Measurements from ENCODE around the gene RASAL2. TPM values are rescaled to one million over a fixed set of nuclear protein-coding genes. Genes with fewer than 3 reads are reported as not detected.

Gene RASAL2
- total RNA-seq, 8 experiments from 2014 or later = 8.0 to 36.6 (median 23.7) TPM

GRCh38 chr1:178127482-178128191 is 33.7 kb downstream of the RASAL2 start:
- Histone ChIP-seq H3K4me3 (no peak overlapping the region), H3K27ac (no peak overlapping the region), H3K4me1 (replicated peaks in 1 of 2) (peaks cover 0 to under 1% of the 10 kb centered on the region in 2 donors)
- in situ Hi-C loops (cut with MboI; ENCODE audit: low pct_unique_long_range_greater_than_20kb in 2 of 9, low sequenced_read_pairs in 9 of 9, unreplicated experiment in 9 of 9) = no loop called here
- 52 to 100% (median 89%) methylated on average over 2 of the region's 2 CpGs; no CpG with 5 or more reads in 3 of the 10 experiments for WGBS, 10 experiments
- ATAC-seq (replicated peaks in 6 of 8) = no peak

- Histone ChIP-seq H3K27ac (no peak overlapping the region), H3K4me3 (no peak overlapping the region), H3K4me1 (replicated peaks in 1 of 2) (no peaks in the 10 kb centered on the region)
- 69 to 100% (median 93%) methylated on average over 1 to 3 of the region's 3 CpGs for WGBS, 10 experiments
- ATAC-seq (replicated peaks in 6 of 8) = peak in 1 of 8 experiments; percentile 52
- in situ Hi-C loops (cut with MboI; ENCODE audit: low pct_unique_long_range_greater_than_20kb in 2 of 9, low sequenced_read_pairs in 9 of 9, unreplicated experiment in 9 of 9) = no loop called here
These were observed 39.5 kb downstream of the RASAL2 start for GRCh38 chr1:178133239-178133989.

GRCh38 chr1:178134061-178134460 is 40.2 kb downstream of the RASAL2 start:
- peak in 3 of 8 experiments; percentile 25 to 56 (median 55) for ATAC-seq (replicated peaks in 6 of 8)
- Histone ChIP-seq H3K27ac (no peak overlapping the region), H3K4me1 (replicated peaks in 1 of 2) (no peaks in the 10 kb centered on the region), H3K4me3 (no peak overlapping the region)
- in situ Hi-C loops (cut with MboI; ENCODE audit: low pct_unique_long_range_greater_than_20kb in 2 of 9, low sequenced_read_pairs in 9 of 9, unreplicated experiment in 9 of 9) = no loop called here
- 0 to 100% (median 90%) methylated on average over 1 to 2 of the region's 2 CpGs; no CpG with 5 or more reads in 5 of the 10 experiments for WGBS, 10 experiments

GRCh38 chr1:178137238-178137637 is 43.3 kb downstream of the RASAL2 start:
- Histone ChIP-seq H3K27ac (no peak overlapping the region), H3K4me1 (replicated peaks in 1 of 2) (no peaks in the 10 kb centered on the region), H3K4me3 (no peak overlapping the region)
- in situ Hi-C loops (cut with MboI; ENCODE audit: low pct_unique_long_range_greater_than_20kb in 2 of 9, low sequenced_read_pairs in 9 of 9, unreplicated experiment in 9 of 9) = no loop called here
- 7 to 100% (median 52%) methylated on average over 1 to 2 of the region's 2 CpGs for WGBS, 10 experiments
- ATAC-seq (replicated peaks in 6 of 8) = no peak

GRCh38 chr1:178142806-178143205 is 48.9 kb downstream of the RASAL2 start:
- in situ Hi-C loops (cut with MboI; ENCODE audit: low pct_unique_long_range_greater_than_20kb in 2 of 9, low sequenced_read_pairs in 9 of 9, unreplicated experiment in 9 of 9) = no loop called here
- peaks cover 0 to 4% of the 10 kb centered on the region in 2 donors for H3K4me1 ChIP-seq (replicated peaks in 1 of 2)
- H3K27ac ChIP-seq = no peak overlapping the region
- ATAC-seq (replicated peaks in 6 of 8) = no peak
- WGBS, 10 experiments = 60 to 100% (median 94%) methylated on average over 1 to 3 of the region's 4 CpGs
- no peak overlapping the region for H3K4me3 ChIP-seq

GRCh38 chr1:178143730-178144690 is 50.1 kb downstream of the RASAL2 start:
- 46 to 100% (median 95%) methylated on average over 1 to 2 of the region's 2 CpGs for WGBS, 10 experiments
- Histone ChIP-seq H3K4me3 (no peak overlapping the region), H3K4me1 (replicated peaks in 1 of 2) (peaks cover 0 to 4% of the 10 kb centered on the region in 2 donors), H3K27ac (no peak overlapping the region)
- peak in 1 of 8 experiments; percentile 56 for ATAC-seq (replicated peaks in 6 of 8)
- in situ Hi-C loops (cut with MboI; ENCODE audit: low pct_unique_long_range_greater_than_20kb in 2 of 9, low sequenced_read_pairs in 9 of 9, unreplicated experiment in 9 of 9) = no loop called here

- no peak for ATAC-seq (replicated peaks in 6 of 8)
- WGBS, 10 experiments = 43 to 100% (median 90%) methylated on average over 1 of the region's 1 CpG; no CpG with 5 or more reads in 1 of the 10 experiments
- H3K4me1 ChIP-seq (replicated peaks in 1 of 2) = peaks cover 0 to 4% of the 10 kb centered on the region in 2 donors
- no peak overlapping the region for H3K4me3 ChIP-seq
- no peak overlapping the region for H3K27ac ChIP-seq
- in situ Hi-C loops (cut with MboI; ENCODE audit: low pct_unique_long_range_greater_than_20kb in 2 of 9, low sequenced_read_pairs in 9 of 9, unreplicated experiment in 9 of 9) = no loop called here
These were observed 51.7 kb downstream of the RASAL2 start for GRCh38 chr1:178145605-178146004.

GRCh38 chr1:178146436-178146835 is 52.5 kb downstream of the RASAL2 start:
- 78 to 100% (median 86%) methylated on average over 2 of the region's 2 CpGs; no CpG with 5 or more reads in 2 of the 10 experiments for WGBS, 10 experiments
- Histone ChIP-seq H3K4me1 (replicated peaks in 1 of 2) (peaks cover 0 to 4% of the 10 kb centered on the region in 2 donors), H3K4me3 (no peak overlapping the region), H3K27ac (no peak overlapping the region)
- no peak for ATAC-seq (replicated peaks in 6 of 8)
- in situ Hi-C loops (cut with MboI; ENCODE audit: low pct_unique_long_range_greater_than_20kb in 2 of 9, low sequenced_read_pairs in 9 of 9, unreplicated experiment in 9 of 9) = no loop called here

GRCh38 chr1:178150610-178151009 is 56.7 kb downstream of the RASAL2 start:
- Histone ChIP-seq H3K27ac (no peak overlapping the region), H3K4me3 (no peak overlapping the region), H3K4me1 (replicated peaks in 1 of 2) (peaks cover 3 to 4% of the 10 kb centered on the region in 2 donors)
- WGBS, 10 experiments = 0 to 11% (median 0%) methylated on average over 1 of the region's 1 CpG; no CpG with 5 or more reads in 1 of the 10 experiments
- in situ Hi-C loops (cut with MboI; ENCODE audit: low pct_unique_long_range_greater_than_20kb in 2 of 9, low sequenced_read_pairs in 9 of 9, unreplicated experiment in 9 of 9) = no loop called here
- no peak for ATAC-seq (replicated peaks in 6 of 8)

- Histone ChIP-seq H3K27ac (no peak overlapping the region), H3K4me3 (no peak overlapping the region), H3K4me1 (replicated peaks in 1 of 2) (peaks cover 0 to 5% of the 10 kb centered on the region in 2 donors)
- peak in 2 of 8 experiments; percentile 58 to 65 for ATAC-seq (replicated peaks in 6 of 8)
- WGBS, 10 experiments = 40 to 100% (median 90%) methylated on average over 1 of the region's 1 CpG; no CpG with 5 or more reads in 4 of the 10 experiments
- in situ Hi-C loops (cut with MboI; ENCODE audit: low pct_unique_long_range_greater_than_20kb in 2 of 9, low sequenced_read_pairs in 9 of 9, unreplicated experiment in 9 of 9) = no loop called here
These were observed 57.9 kb downstream of the RASAL2 start for GRCh38 chr1:178151831-178152230.

GRCh38 chr1:178155481-178156255 is 61.8 kb downstream of the RASAL2 start:
- no peak overlapping the region for H3K4me3 ChIP-seq
- H3K27ac ChIP-seq = no peak overlapping the region
- in situ Hi-C loops (cut with MboI; ENCODE audit: low pct_unique_long_range_greater_than_20kb in 2 of 9, low sequenced_read_pairs in 9 of 9, unreplicated experiment in 9 of 9) = no loop called here
- 33 to 93% (median 58%) methylated on average over 3 to 6 of the region's 6 CpGs for WGBS, 10 experiments
- peaks cover 0 to 5% of the 10 kb centered on the region in 2 donors for H3K4me1 ChIP-seq (replicated peaks in 1 of 2)
- ATAC-seq (replicated peaks in 6 of 8) = peak in 3 of 8 experiments; percentile 8 to 38 (median 18)

All from motor neuron (in vitro differentiated cells).